SU-DHL-6 (cell line): Measurements from ENCODE around the gene GSPT2.
"Not testable (repeated sequence)": the region's sequence is repeated elsewhere in the genome, so short reads cannot be mapped to it uniquely, and the experiment has no call there.

Experiments used
- H2AFZ ChIP-seq: fragments of 200-600 bp; sonication (generic); 2 replicates; pipeline ENCODE4 v1.6.1; 2014; ENCODE audit warnings: low read depth, mild to moderate bottlenecking, moderate library complexity, mixed read lengths, antibody characterized with exemption, low read length; ENCODE audit not compliant: severe bottlenecking
- H3F3A ChIP-seq: fragments of 200-600 bp; shearing (Covaris generic); 2 replicates; pipeline ENCODE4 v1.6.0; 2016; ENCODE audit warnings: antibody characterized with exemption, mild to moderate bottlenecking; ENCODE audit not compliant: insufficient read depth
- H3K27ac ChIP-seq: fragments of 200-600 bp; sonication (generic); 2 replicates; pipeline ENCODE4 v1.5.1; 2016; ENCODE audit warnings: low read depth, mild to moderate bottlenecking, low read length, moderate library complexity, mixed read lengths
- H3K27me3 ChIP-seq: fragments of 200-600 bp; sonication (generic), shearing (Covaris generic); 2 replicates; pipeline ENCODE4 v1.6.0; 2014; ENCODE audit warnings: mild to moderate bottlenecking, low read length
- H3K36me3 ChIP-seq: fragments of 200-600 bp; sonication (generic); 2 replicates; pipeline ENCODE4 v1.6.1; 2014; ENCODE audit warnings: mild to moderate bottlenecking, low read length, mixed read lengths
- H3K4me2 ChIP-seq: fragments of 300-600, 200-600 bp; shearing (Covaris generic), sonication (generic); 2 replicates; pipeline ENCODE4 v1.6.0; 2014; ENCODE audit warnings: low read length, low read depth, mild to moderate bottlenecking; ENCODE audit not compliant: poor library complexity, severe bottlenecking
- H3K4me3 ChIP-seq: fragments of 200-600 bp; sonication (generic); 2 replicates; pipeline ENCODE4 v1.5.1; 2014; ENCODE audit warnings: antibody characterized with exemption, low read length, mild to moderate bottlenecking, mixed read lengths; ENCODE audit not compliant: insufficient read depth, poor library complexity, severe bottlenecking
- H3K79me2 ChIP-seq: fragments of 200-600 bp; sonication (generic); 2 replicates; pipeline ENCODE4 v1.6.1; 2014; ENCODE audit warnings: mild to moderate bottlenecking, low read length, moderate library complexity; ENCODE audit not compliant: insufficient read depth
- H3K9ac ChIP-seq: fragments of 200-600 bp; sonication (generic); 2 replicates; pipeline ENCODE4 v1.7.0; 2014; ENCODE audit warnings: mild to moderate bottlenecking, low read length
- H3K9me2 ChIP-seq: fragments of 200-600 bp; sonication (generic); replicated peaks from 2 replicates; pipeline ENCODE4 v1.6.1; 2014; ENCODE audit warnings: low read length; ENCODE audit not compliant: insufficient read depth
- H3K9me3 ChIP-seq: fragments of 200-600 bp; sonication (generic); 2 replicates; pipeline ENCODE4 v1.6.1; 2014; ENCODE audit warnings: low read length, mixed read lengths; ENCODE audit not compliant: insufficient read depth
- H4K20me1 ChIP-seq: fragments of 200-600 bp; sonication (generic); 2 replicates; pipeline ENCODE4 v1.6.1; 2014; ENCODE audit warnings: low read depth, mild to moderate bottlenecking, antibody characterized with exemption, low read length, moderate library complexity, mixed read lengths
- EZH2phosphoT487 ChIP-seq: fragments of 200-600 bp; sonication (generic), shearing (Covaris generic); conservative IDR thresholded peaks from 2 replicates; pipeline ENCODE4 v1.6.1; 2018; ENCODE audit warnings: mild to moderate bottlenecking, antibody characterized with exemption, low read length, moderate library complexity, mixed read lengths
- TF ChIP-seq, protein P1 (sequence below): fragments of 200-600 bp; sonication (generic); IDR thresholded peaks from one replicate; pipeline ENCODE4 v1.5.1; 2017; ENCODE audit warnings: antibody characterized with exemption, mild to moderate bottlenecking, low read length, moderate library complexity; ENCODE audit not compliant: insufficient read depth, poor library complexity, severe bottlenecking

Gene GSPT2

DNA sequence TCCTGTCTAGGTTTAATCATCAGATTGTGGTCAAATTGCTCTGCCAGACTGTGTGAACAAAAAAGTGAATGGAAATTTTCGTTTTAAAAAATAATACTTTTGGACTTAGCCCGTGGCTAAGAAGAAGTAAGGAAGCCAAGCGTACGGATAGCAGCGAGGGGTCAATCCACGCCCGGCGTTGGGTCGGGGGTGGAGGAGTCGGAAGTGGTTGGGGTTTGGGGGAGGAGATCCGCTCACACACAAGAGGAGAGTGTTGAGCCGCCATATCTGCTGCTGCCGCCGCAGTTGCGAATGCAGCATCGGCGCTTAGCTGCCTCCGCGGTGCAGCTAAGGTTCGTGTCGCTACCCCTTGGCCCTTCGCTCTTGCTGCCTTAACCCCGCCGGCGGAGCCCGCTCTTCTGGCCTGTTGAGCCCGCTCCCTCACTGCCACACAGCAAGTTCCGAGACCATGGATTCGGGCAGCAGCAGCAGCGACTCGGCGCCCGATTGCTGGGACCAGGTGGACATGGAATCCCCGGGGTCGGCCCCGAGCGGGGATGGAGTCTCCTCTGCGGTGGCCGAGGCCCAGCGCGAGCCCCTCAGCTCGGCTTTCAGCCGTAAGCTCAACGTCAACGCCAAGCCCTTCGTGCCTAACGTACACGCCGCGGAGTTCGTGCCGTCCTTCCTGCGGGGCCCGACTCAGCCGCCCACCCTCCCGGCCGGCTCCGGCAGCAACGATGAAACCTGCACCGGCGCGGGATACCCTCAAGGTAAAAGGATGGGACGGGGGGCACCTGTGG lies at the start of gene GSPT2:
GSPT2 (plus strand) TSS at position 264 of the 779 bp plus-strand sequence; CDS start at position 449, 185 bp downstream.
- Histone ChIP-seq H3K9me2 (no peaks in the 10 kb centered on the region), H3K36me3 (no peaks in the 10 kb centered on the region; the same call in 1 of the 2 replicates), H3K79me2 (peaks cover 11% of the 10 kb centered on the region; the same call in 1 of the 2 replicates), H3K9ac (peak within 1 kb of the TSS; percentile 68), H3K27me3 (no peaks in the 10 kb centered on the region), H3K4me2 (peak within 1 kb of the TSS; percentile 60), H3F3A (no peaks in the 10 kb centered on the region), H2AFZ (peak within 1 kb of the TSS; percentile 52), H4K20me1 (no peaks in the 10 kb centered on the region), H3K9me3 (no peaks in the 10 kb centered on the region), H3K4me3 (peak within 1 kb of the TSS; percentile 73), H3K27ac (peak within 1 kb of the TSS; percentile 38)
- TF ChIP-seq, protein P1, sequence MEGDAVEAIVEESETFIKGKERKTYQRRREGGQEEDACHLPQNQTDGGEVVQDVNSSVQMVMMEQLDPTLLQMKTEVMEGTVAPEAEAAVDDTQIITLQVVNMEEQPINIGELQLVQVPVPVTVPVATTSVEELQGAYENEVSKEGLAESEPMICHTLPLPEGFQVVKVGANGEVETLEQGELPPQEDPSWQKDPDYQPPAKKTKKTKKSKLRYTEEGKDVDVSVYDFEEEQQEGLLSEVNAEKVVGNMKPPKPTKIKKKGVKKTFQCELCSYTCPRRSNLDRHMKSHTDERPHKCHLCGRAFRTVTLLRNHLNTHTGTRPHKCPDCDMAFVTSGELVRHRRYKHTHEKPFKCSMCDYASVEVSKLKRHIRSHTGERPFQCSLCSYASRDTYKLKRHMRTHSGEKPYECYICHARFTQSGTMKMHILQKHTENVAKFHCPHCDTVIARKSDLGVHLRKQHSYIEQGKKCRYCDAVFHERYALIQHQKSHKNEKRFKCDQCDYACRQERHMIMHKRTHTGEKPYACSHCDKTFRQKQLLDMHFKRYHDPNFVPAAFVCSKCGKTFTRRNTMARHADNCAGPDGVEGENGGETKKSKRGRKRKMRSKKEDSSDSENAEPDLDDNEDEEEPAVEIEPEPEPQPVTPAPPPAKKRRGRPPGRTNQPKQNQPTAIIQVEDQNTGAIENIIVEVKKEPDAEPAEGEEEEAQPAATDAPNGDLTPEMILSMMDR: no peak
- TF ChIP-seq EZH2phosphoT487: no peak

DNA sequence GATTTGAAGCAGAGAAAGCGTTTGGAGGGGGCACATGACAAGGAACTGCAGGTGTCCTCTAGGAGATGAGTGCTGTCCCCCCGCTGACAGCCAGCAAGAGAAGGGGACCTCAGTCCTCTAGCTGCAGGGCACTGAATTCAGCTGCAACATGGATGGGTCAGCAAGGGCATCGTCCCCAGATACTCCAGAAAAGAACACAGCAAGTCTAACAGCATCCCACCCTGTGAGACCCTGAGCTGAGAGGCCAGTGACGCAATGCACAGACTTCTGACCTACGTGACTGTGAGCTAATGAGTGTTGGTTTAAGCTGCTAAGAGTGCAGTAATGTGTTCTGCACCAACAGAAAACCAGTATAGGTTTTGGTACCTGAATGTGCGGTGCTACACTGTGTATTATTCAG lies 49.0 kb upstream of the GSPT2 start:
- Histone ChIP-seq H3K79me2 (no peaks in the 10 kb centered on the region), H4K20me1 (no peaks in the 10 kb centered on the region), H3K4me3 (no peak overlapping the region), H3K9me3 (no peaks in the 10 kb centered on the region), H2AFZ (no peak overlapping the region), H3K27ac (no peak overlapping the region), H3K36me3 (no peaks in the 10 kb centered on the region), H3F3A (no peaks in the 10 kb centered on the region), H3K27me3 (no peaks in the 10 kb centered on the region), H3K4me2 (no peak overlapping the region), H3K9ac (no peak overlapping the region), H3K9me2 (no peaks in the 10 kb centered on the region)
- TF ChIP-seq EZH2phosphoT487: no peak
- TF ChIP-seq, protein P1: no peak

DNA sequence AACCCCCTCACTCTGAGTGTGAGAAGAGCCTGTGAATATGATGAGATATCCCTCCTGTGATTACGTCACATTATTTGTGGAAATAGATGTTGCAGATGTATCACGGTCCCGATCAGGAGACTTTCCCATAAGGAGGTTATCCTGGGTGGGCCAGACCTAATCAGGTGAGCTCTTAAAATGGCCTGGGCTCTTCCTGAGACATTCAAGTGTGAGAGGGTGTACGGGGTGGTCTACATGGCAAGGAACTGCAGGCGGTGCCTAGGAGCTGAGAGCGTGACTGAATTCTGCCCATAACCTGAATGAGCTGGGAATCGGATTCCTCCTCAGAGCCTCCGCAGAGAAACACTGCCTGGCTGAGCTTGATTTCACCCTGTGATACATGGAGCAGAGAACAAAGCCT lies 45.8 kb upstream of the GSPT2 start:
- Histone ChIP-seq H3K36me3 (no peaks in the 10 kb centered on the region), H3K9me2 (no peaks in the 10 kb centered on the region), H2AFZ (no peak overlapping the region), H3K9me3 (no peaks in the 10 kb centered on the region), H3K9ac (no peak overlapping the region), H3F3A (no peaks in the 10 kb centered on the region), H3K27me3 (no peaks in the 10 kb centered on the region), H3K27ac (no peak overlapping the region), H3K4me2 (no peak overlapping the region), H3K4me3 (no peak overlapping the region), H3K79me2 (no peaks in the 10 kb centered on the region), H4K20me1 (no peaks in the 10 kb centered on the region)
- TF ChIP-seq EZH2phosphoT487: no peak

DNA sequence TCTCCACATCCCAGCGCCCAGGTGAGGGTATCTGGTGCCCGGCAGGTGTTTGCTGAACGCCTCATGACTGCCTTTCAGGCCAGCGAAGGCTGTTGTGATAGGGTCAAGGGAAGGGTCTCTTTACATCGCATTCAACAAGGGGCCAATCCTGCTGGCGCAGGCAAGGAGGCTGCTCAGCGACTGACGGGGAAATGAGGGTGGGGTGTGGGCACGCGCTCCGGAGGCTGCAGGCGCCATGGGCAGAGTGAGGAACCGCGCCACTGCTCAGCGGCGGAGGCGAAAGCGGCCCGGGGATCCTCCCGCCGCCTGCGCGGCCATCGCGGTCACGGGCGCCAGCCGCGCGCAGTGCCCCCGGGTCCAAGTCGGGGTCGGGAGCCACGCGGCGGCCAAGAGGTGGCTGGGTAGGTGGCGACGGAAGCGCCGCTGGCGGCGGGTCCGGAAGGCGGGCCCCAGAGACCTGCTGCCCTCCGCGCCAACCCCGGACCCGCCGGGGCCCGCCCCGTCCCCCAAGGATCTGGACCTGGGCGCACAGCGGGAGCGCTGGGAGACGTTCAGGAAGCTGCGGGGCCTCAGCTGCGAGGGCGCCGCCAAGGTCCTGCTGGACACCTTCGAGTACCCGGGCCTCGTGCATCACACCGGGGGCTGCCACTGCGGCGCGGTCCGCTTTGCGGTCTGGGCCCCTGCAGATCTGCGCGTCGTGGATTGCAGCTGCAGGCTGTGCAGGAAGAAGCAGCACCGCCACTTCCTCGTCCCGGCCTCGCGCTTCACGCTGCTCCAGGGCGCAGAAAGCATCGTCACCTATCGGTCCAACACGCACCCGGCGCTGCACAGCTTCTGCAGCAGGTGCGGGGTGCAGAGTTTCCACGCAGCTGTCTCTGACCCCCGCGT lies 32.7 kb upstream of the GSPT2 start, which contains the start of gene CENPVL1:
CENPVL1 (plus strand) TSS at position 236 of the 888 bp plus-strand sequence; CDS start at position 236, 0 bp downstream.
- H3K79me2 ChIP-seq, H3K27me3 ChIP-seq, H3K9me2 ChIP-seq, H2AFZ ChIP-seq, H3K9me3 ChIP-seq, H4K20me1 ChIP-seq, H3K27ac ChIP-seq, H3K36me3 ChIP-seq, H3K4me2 ChIP-seq, H3F3A ChIP-seq, H3K4me3 ChIP-seq, H3K9ac ChIP-seq: not testable (repeated sequence)

DNA sequence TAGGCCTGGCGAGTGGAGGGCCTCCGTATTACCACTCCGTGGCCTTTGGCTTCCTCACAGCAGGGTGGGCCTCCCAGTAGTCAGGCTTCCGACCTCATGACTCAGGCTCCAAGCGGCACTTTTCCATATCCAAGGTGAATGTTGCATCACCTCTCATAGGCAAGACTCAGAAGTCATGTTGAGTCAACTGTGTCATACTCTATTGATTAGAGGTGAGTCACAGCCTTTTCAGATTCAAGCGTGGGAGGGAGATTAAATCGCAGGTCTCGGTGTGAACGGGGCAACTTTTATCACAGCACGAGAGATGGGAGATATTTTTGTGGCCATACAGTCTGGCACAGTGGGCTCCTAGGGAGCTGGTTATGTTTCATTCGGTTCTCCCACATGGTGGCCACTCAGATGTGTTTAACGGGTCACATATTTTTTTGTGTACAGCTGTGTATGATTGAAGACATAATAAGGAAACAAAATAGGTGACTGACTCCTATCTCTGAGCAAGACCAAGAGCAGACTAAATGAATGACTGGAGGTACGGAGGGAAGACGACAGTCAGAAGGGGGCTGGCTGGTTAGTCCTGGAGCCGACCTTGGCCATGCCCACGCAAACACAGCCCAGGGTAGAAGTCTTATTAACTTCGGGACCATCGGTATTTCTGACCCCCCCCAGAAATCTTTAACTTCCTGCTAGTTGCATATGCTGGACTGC lies 30.1 kb upstream of the GSPT2 start:
- H3K9me2 ChIP-seq, H3K4me3 ChIP-seq: not testable (repeated sequence)

More for the DNA sequence above, 30.1 kb upstream of the GSPT2 start:
- not testable (repeated sequence) for H3K9me3 ChIP-seq, H3K79me2 ChIP-seq, H3K36me3 ChIP-seq, H3F3A ChIP-seq, H4K20me1 ChIP-seq, H3K9ac ChIP-seq, H3K27ac ChIP-seq, H3K27me3 ChIP-seq, H3K4me2 ChIP-seq, H2AFZ ChIP-seq
